ENCODE results near the gene ZDBF2. TPM values are rescaled to one million over a fixed set of nuclear protein-coding genes. Genes with fewer than 3 reads are reported as not detected.
"Not testable (repeated sequence)": the region's sequence is repeated elsewhere in the genome, so short reads cannot be mapped to it uniquely, and the experiment has no call there.

ZDBF2 gene
- total RNA-seq, 1 donor from 2014 or later: 27.1 TPM

- H3K27ac Mint-ChIP-seq (ENCODE audit: unreplicated experiment): peak overlapping the region; percentile 27
These were observed 17.7 kb upstream of the ZDBF2 start for GRCh38 chr2:206256706-206257205.

GRCh38 chr2:206257350-206257749, 17.1 kb upstream of the ZDBF2 start:
- H3K27me3 Mint-ChIP-seq (ENCODE audit: low read depth): no peaks in the 10 kb centered on the region
- TF ChIP-seq CTCF (conservative IDR thresholded peaks at IDR 0.05): no peak
- H3K36me3 Mint-ChIP-seq (ENCODE audit: low read depth): peaks cover 2% of the 10 kb centered on the region
- H3K4me3 Mint-ChIP-seq: no peak overlapping the region
- H3K27ac Mint-ChIP-seq (ENCODE audit: unreplicated experiment): no peak overlapping the region
- no peak for DNase-seq (ENCODE audit: low read depth, low spot score)
- H3K9me3 Mint-ChIP-seq: no peaks in the 10 kb centered on the region
- peaks cover 3% of the 10 kb centered on the region for H3K4me1 Mint-ChIP-seq

More at GRCh38 chr2:206256706-206257205, 17.7 kb upstream of the ZDBF2 start:
- no peak for TF ChIP-seq CTCF (conservative IDR thresholded peaks at IDR 0.05)
- peaks cover 2% of the 10 kb centered on the region for H3K9me3 Mint-ChIP-seq
- no peaks in the 10 kb centered on the region for H3K27me3 Mint-ChIP-seq (ENCODE audit: low read depth)
- no peak for DNase-seq (ENCODE audit: low read depth, low spot score)
- H3K36me3 Mint-ChIP-seq (ENCODE audit: low read depth): peaks cover 3% of the 10 kb centered on the region
- H3K4me1 Mint-ChIP-seq: peaks cover 3% of the 10 kb centered on the region
- no peak overlapping the region for H3K4me3 Mint-ChIP-seq

GRCh38 chr2:206257861-206258260, 16.6 kb upstream of the ZDBF2 start:
- H3K27ac Mint-ChIP-seq (ENCODE audit: unreplicated experiment): no peak overlapping the region
- no peak for DNase-seq (ENCODE audit: low read depth, low spot score)
- H3K27me3 Mint-ChIP-seq (ENCODE audit: low read depth): no peaks in the 10 kb centered on the region
- TF ChIP-seq CTCF (conservative IDR thresholded peaks at IDR 0.05): no peak
- H3K36me3 Mint-ChIP-seq (ENCODE audit: low read depth): no peaks in the 10 kb centered on the region
- H3K4me1 Mint-ChIP-seq: peaks cover 3% of the 10 kb centered on the region
- H3K4me3 Mint-ChIP-seq: no peak overlapping the region
- H3K9me3 Mint-ChIP-seq: no peaks in the 10 kb centered on the region

- not testable (repeated sequence) for H3K27ac Mint-ChIP-seq (ENCODE audit: unreplicated experiment); H3K4me1 Mint-ChIP-seq; H3K36me3 Mint-ChIP-seq (ENCODE audit: low read depth); H3K4me3 Mint-ChIP-seq; DNase-seq (ENCODE audit: low read depth, low spot score); H3K27me3 Mint-ChIP-seq (ENCODE audit: low read depth); H3K9me3 Mint-ChIP-seq
These were observed 15.8 kb upstream of the ZDBF2 start for GRCh38 chr2:206258615-206259014.

- no peak for TF ChIP-seq CTCF (conservative IDR thresholded peaks at IDR 0.05)
- no peak overlapping the region for H3K27ac Mint-ChIP-seq (ENCODE audit: unreplicated experiment)
These were observed 14.9 kb upstream of the ZDBF2 start for GRCh38 chr2:206259376-206260187.

More at GRCh38 chr2:206259376-206260187, 14.9 kb upstream of the ZDBF2 start:
- Mint-ChIP-seq H3K4me1 (peaks cover 3% of the 10 kb centered on the region), H3K9me3 (no peaks in the 10 kb centered on the region), H3K4me3 (no peak overlapping the region), H3K36me3 (ENCODE audit: low read depth) (no peaks in the 10 kb centered on the region), H3K27me3 (ENCODE audit: low read depth) (peaks cover 4% of the 10 kb centered on the region)
- DNase-seq (ENCODE audit: low read depth, low spot score): no peak
